VCaP (cell line): ENCODE measurements around the gene TEPSIN.

Experiments
- H3K27ac ChIP-seq: fragments of 450-650 bp; 2 replicates; pipeline ENCODE4 v1.5.1; 2017
- TF ChIP-seq, protein P1 (sequence below): fragments of 450-650 bp; conservative IDR thresholded peaks from 2 replicates; pipeline ENCODE4 v1.5.1; 2017; ENCODE audit warnings: mild to moderate bottlenecking, moderate library complexity

The TEPSIN gene

DNA sequence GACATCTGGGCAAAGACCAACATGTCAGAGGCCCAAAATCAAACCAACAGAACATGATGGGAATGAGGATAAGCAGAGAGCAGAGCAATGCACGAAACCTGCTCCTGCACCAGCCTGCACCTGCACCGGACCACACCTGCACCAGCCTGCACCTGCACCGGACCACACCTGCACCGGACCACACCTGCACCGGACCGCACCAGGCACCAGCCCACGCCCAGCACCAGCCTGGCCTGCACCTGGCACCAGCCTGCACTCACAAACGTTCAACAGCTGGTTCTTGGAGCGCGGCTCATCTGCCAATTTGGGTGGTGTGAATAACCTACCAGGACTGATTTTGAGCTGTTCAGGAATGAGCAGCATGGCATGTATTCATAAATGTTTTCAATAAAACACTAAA, 34.3 kb downstream of the TEPSIN start:
- TF ChIP-seq, protein P1, sequence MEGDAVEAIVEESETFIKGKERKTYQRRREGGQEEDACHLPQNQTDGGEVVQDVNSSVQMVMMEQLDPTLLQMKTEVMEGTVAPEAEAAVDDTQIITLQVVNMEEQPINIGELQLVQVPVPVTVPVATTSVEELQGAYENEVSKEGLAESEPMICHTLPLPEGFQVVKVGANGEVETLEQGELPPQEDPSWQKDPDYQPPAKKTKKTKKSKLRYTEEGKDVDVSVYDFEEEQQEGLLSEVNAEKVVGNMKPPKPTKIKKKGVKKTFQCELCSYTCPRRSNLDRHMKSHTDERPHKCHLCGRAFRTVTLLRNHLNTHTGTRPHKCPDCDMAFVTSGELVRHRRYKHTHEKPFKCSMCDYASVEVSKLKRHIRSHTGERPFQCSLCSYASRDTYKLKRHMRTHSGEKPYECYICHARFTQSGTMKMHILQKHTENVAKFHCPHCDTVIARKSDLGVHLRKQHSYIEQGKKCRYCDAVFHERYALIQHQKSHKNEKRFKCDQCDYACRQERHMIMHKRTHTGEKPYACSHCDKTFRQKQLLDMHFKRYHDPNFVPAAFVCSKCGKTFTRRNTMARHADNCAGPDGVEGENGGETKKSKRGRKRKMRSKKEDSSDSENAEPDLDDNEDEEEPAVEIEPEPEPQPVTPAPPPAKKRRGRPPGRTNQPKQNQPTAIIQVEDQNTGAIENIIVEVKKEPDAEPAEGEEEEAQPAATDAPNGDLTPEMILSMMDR, result no peak
- H3K27ac ChIP-seq, result no peak overlapping the region

- TF ChIP-seq, protein P1, result no peak
- no peak overlapping the region for H3K27ac ChIP-seq
Observed at GRCh38 chr17:81203136-81203535, 35.7 kb downstream of the TEPSIN start.

DNA sequence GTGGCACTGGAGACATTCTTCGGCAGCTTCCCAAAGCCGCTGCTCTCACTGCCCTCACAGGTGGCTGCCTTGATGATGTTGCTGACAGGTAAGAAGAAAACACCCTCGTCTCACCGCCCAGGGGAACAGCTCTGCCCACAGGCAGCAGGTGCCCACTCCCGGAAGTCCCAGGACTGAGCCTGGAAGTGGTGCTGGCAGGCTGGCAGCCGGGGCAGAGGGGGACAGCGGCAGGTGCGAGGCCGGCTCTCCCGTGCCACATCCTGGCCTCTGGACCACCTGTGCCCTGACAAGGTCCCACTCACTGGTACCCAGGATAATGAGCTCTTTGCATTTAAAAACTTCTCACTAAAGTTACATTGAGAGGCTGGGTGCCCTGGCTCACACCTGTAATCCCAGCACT, 36.5 kb downstream of the TEPSIN start:
- TF ChIP-seq, protein P1, result no peak
- no peak overlapping the region for H3K27ac ChIP-seq

DNA sequence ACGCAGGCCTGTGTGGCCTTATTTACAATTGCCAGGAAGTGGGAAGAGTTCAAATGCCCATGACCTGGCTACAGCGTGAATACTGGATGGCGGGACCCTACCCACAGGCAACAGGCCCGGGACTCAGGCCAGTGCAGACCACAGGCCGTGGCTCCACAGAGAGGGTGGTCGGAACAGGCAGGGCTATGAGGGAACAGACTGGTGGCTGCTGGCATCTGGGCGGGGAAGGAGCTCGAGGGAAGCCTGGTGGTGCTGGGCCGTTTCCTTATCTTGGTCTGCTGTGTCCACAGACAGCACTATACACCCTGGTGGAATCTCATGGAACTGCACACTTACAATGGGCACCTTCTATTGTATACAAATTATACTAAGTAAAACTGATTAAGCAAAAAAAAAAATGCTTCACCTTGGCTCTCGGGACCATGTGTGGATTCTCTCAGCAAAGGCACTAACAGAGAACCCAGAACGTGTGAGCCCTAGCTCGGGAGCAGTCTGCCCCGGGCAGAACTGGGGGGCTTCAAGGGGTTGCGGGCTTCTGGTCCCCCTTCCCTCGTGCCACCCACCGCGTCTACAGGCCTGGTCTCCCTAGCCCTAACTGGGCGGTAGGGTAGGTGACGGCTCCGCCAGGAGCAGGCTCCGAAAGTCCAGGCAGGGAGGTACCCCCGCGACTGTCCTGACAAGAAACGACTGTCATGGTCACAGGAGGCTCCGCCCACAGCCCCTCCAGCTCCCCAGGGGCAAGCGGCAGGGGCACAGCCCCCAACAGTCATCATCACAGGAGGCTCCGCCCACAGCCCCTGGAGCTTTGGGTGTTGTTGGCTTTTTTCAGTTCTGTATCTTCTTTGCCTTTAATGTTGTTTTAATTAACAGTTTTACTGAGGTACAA, 37.9 kb downstream of the TEPSIN start:
- H3K27ac ChIP-seq, result peak overlapping the region; percentile 58

GRCh38 chr17:81200201-81200600, 38.7 kb downstream of the TEPSIN start:
- TF ChIP-seq, protein P1, result no peak
- H3K27ac ChIP-seq, result peak overlapping the region; percentile 58

More for the DNA sequence above, 37.9 kb downstream of the TEPSIN start:
- TF ChIP-seq, protein P1, result peak; percentile 87

GRCh38 chr17:81199482-81199830, 39.4 kb downstream of the TEPSIN start:
- peak overlapping the region; percentile 2; the same call in 1 of the 2 replicates for H3K27ac ChIP-seq
- TF ChIP-seq, protein P1, result no peak

- TF ChIP-seq, protein P1, result no peak
- peak overlapping the region; percentile 70; the same call in 1 of the 2 replicates for H3K27ac ChIP-seq
Observed at GRCh38 chr17:81198826-81199481, 39.9 kb downstream of the TEPSIN start.
